SJCRH30 (cell line): ENCODE results near the gene BIRC6. TPM values are rescaled to one million over a fixed set of nuclear protein-coding genes. Genes with fewer than 3 reads are reported as not detected.

Experiments
- DNase-seq, 2 experiments: peaks; one replicate each; pipeline ENCODE4 v3.0.0-alpha.2; 2015 to 2020
- H3K27ac ChIP-seq: fragments of 250-450 bp; sonication (Bioruptor Pico); 2 replicates; pipeline ENCODE4 v1.5.1; 2020; ENCODE audit warnings: mild to moderate bottlenecking, moderate library complexity
- H3K27me3 ChIP-seq: fragments of 250-450 bp; sonication (Bioruptor Pico); 2 replicates; pipeline ENCODE4 v1.5.1; 2020; ENCODE audit warnings: mild to moderate bottlenecking, moderate library complexity
- H3K36me3 ChIP-seq: fragments of 250-450 bp; sonication (Bioruptor Pico); 2 replicates; pipeline ENCODE4 v1.5.1; 2020; ENCODE audit warnings: mild to moderate bottlenecking, moderate library complexity
- H3K4me1 ChIP-seq: fragments of 250-450 bp; sonication (Bioruptor Pico); 2 replicates; pipeline ENCODE4 v1.5.1; 2020; ENCODE audit warnings: mild to moderate bottlenecking, moderate library complexity
- H3K4me3 ChIP-seq: fragments of 250-450 bp; sonication (Bioruptor Pico); 2 replicates; pipeline ENCODE4 v1.5.1; 2020; ENCODE audit warnings: mild to moderate bottlenecking, moderate library complexity
- H3K9me3 ChIP-seq: fragments of 250-450 bp; sonication (Bioruptor Pico); replicated peaks from 2 replicates; pipeline ENCODE4 v1.5.1; 2020; ENCODE audit warnings: mild to moderate bottlenecking, moderate library complexity
- total RNA-seq: library from RNA; depleted of rRNA; stranded (reverse); fragments of >200 nt; shearing (Covaris generic); gene quantifications from 2 replicates; pipeline ENCODE4 v1.2.3, GENCODE V29; 2014; rRNA removed

BIRC6 gene
- total RNA-seq, 1 experiment from 2014 or later: 113 TPM

DNA sequence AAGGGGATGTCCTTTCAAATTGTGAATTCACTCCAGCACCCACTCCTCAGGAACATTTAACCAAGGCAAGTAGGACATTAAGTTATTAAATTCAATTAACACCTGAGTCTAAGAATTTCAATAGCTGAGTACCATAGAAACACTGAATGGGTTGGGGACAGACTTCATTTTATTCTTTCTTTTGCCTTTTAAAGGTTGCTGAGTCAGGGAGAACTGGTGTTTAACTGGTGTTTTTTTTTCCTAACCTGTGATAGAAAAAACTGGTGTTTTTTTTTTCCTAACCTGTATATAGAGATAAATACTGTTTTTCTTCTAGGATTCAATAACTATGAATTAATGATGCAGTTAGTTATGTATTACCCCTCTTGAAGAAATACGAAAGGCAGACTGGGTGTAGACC lies 309.9 kb downstream of the BIRC6 start:
- no peak for DNase-seq
- Histone ChIP-seq H3K4me1 (no peaks in the 10 kb centered on the region), H3K36me3 (peaks cover 11% of the 10 kb centered on the region; the same call in 1 of the 2 replicates), H3K27ac (no peak overlapping the region), H3K9me3 (peaks cover 2% of the 10 kb centered on the region; the same call in 1 of the 2 replicates), H3K4me3 (no peak overlapping the region), H3K27me3 (no peaks in the 10 kb centered on the region)

- Histone ChIP-seq H3K9me3 (peaks cover 2% of the 10 kb centered on the region; the same call in 1 of the 2 replicates), H3K36me3 (peaks cover 11% of the 10 kb centered on the region; the same call in 1 of the 2 replicates), H3K4me3 (no peak overlapping the region), H3K4me1 (no peaks in the 10 kb centered on the region), H3K27me3 (no peaks in the 10 kb centered on the region), H3K27ac (no peak overlapping the region)
- no peak for DNase-seq
These were observed 311.4 kb downstream of the BIRC6 start for GRCh38 chr2:32668254-32668653.

Other genes starting within 250 kb of the BIRC6 start
- gene SLC30A6, start 191.2 kb upstream of the BIRC6 start, total RNA-seq: 47.6 and 49.8 TPM in 2 replicates
- 0.05 TPM in 1 of 2 replicates, not detected in the other for gene NLRC4, start 92.1 kb upstream of the BIRC6 start, total RNA-seq
- gene YIPF4, start 79.1 kb upstream of the BIRC6 start, total RNA-seq: 52.8 and 65.8 TPM in 2 replicates